NT2/D1 (cell line): ENCODE data around the gene CAMK1D.
"Not testable (repeated sequence)": the region's sequence is repeated elsewhere in the genome, so short reads cannot be mapped to it uniquely, and the experiment has no call there.

Source experiments
- DNase-seq: peaks from one replicate; pipeline ENCODE4 v3.0.0-alpha.2; 2011; ENCODE audit warnings: low read depth, low spot score
- H3K27me3 ChIP-seq: 2 replicates; pipeline ENCODE4 v1.6.0; 2011; ENCODE audit warnings: mild to moderate bottlenecking; ENCODE audit not compliant: insufficient read length, insufficient read depth
- H3K36me3 ChIP-seq: 2 replicates; pipeline ENCODE4 v1.6.1; 2011; ENCODE audit warnings: mild to moderate bottlenecking, low read length, mixed read lengths; ENCODE audit not compliant: insufficient read depth, insufficient read length
- H3K4me1 ChIP-seq: 2 replicates; pipeline ENCODE4 v1.5.1; 2011; ENCODE audit not compliant: insufficient read depth, insufficient read length
- H3K4me3 ChIP-seq: 2 replicates; pipeline ENCODE4 v1.5.1; 2011; ENCODE audit warnings: low read depth; ENCODE audit not compliant: insufficient read length
- H3K9ac ChIP-seq: 2 replicates; pipeline ENCODE4 v1.6.0; 2011; ENCODE audit warnings: low read depth; ENCODE audit not compliant: insufficient read length
- H3K9me3 ChIP-seq: 2 replicates; pipeline ENCODE4 v1.5.1; 2011; ENCODE audit warnings: mild to moderate bottlenecking, low read length; ENCODE audit not compliant: insufficient read depth
- SUZ12 ChIP-seq: IDR thresholded peaks from 2 replicates; pipeline ENCODE4 v1.6.1; 2011; ENCODE audit not compliant: insufficient read length, insufficient read depth; ENCODE audit errors: extremely low read depth
- YY1 ChIP-seq: IDR thresholded peaks from 2 replicates; pipeline ENCODE4 v1.6.1; 2011; ENCODE audit not compliant: insufficient read length, insufficient read depth
- ZNF274 ChIP-seq: IDR thresholded peaks from 2 replicates; pipeline ENCODE4 v1.6.1; 2011; ENCODE audit warnings: mild to moderate bottlenecking, low read depth, low read length

The CAMK1D gene

GRCh38 chr10:12733271-12733670, 383.9 kb downstream of the CAMK1D start:
- Histone ChIP-seq H3K27me3 (no peaks in the 10 kb centered on the region), H3K4me3 (no peak overlapping the region), H3K36me3 (no peaks in the 10 kb centered on the region), H3K4me1 (no peaks in the 10 kb centered on the region), H3K9me3 (no peaks in the 10 kb centered on the region), H3K9ac (no peak overlapping the region)
- TF ChIP-seq ZNF274 (no peak), YY1 (no peak)
- DNase-seq: no peak

GRCh38 chr10:12735843-12736462, 386.6 kb downstream of the CAMK1D start:
- no peak overlapping the region for H3K9ac ChIP-seq
- no peaks in the 10 kb centered on the region for H3K4me1 ChIP-seq
- no peaks in the 10 kb centered on the region for H3K36me3 ChIP-seq
- H3K4me3 ChIP-seq: no peak overlapping the region
- no peak for DNase-seq
- no peaks in the 10 kb centered on the region for H3K9me3 ChIP-seq
- no peaks in the 10 kb centered on the region for H3K27me3 ChIP-seq
- TF ChIP-seq YY1 (no peak), ZNF274 (no peak), SUZ12 (no peak)

- H3K4me3 ChIP-seq: no peak overlapping the region
- no peaks in the 10 kb centered on the region for H3K4me1 ChIP-seq
- no peaks in the 10 kb centered on the region for H3K36me3 ChIP-seq
- DNase-seq: no peak
- H3K9me3 ChIP-seq: no peaks in the 10 kb centered on the region
- H3K27me3 ChIP-seq: no peaks in the 10 kb centered on the region
- no peak overlapping the region for H3K9ac ChIP-seq
- no peak for TF ChIP-seq YY1
- TF ChIP-seq ZNF274: no peak
- TF ChIP-seq SUZ12: no peak
Observed at GRCh38 chr10:12740813-12741212, 391.5 kb downstream of the CAMK1D start.

- Histone ChIP-seq H3K27me3 (no peaks in the 10 kb centered on the region), H3K9ac (no peak overlapping the region), H3K36me3 (no peaks in the 10 kb centered on the region), H3K9me3 (no peaks in the 10 kb centered on the region), H3K4me3 (no peak overlapping the region), H3K4me1 (no peaks in the 10 kb centered on the region)
- DNase-seq: no peak
- TF ChIP-seq ZNF274 (no peak), YY1 (no peak), SUZ12 (no peak)
Observed at GRCh38 chr10:12741360-12741804, 392.0 kb downstream of the CAMK1D start.

DNA sequence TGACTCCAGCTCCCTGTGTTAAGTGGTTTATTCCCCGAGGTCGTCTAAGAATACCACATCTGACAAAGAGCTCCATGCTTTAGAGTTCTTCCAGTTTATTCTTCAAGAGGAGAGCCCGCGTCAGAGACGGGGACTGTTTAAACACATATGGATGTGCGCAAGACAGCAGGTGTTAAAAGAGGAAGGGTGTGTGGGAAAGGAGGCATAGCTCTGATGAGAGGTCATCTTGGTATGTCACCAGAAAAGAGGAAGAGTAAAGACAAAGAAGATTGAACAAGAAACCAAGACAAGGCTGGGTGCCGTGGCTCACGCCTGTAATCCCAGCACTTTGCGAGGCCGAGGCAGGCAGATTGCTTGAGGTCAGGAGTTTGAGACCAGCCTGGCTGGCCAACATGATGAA, 393.4 kb downstream of the CAMK1D start:
- no peak overlapping the region for H3K9ac ChIP-seq
- H3K27me3 ChIP-seq: no peaks in the 10 kb centered on the region
- H3K4me3 ChIP-seq: no peak overlapping the region
- H3K4me1 ChIP-seq: no peaks in the 10 kb centered on the region
- no peak for TF ChIP-seq ZNF274
- TF ChIP-seq YY1: no peak
- no peak for TF ChIP-seq SUZ12
- no peak for DNase-seq
- H3K9me3 ChIP-seq: no peaks in the 10 kb centered on the region
- no peaks in the 10 kb centered on the region for H3K36me3 ChIP-seq

GRCh38 chr10:12743466-12743865, 394.1 kb downstream of the CAMK1D start:
- not testable (repeated sequence) for H3K9ac ChIP-seq

DNA sequence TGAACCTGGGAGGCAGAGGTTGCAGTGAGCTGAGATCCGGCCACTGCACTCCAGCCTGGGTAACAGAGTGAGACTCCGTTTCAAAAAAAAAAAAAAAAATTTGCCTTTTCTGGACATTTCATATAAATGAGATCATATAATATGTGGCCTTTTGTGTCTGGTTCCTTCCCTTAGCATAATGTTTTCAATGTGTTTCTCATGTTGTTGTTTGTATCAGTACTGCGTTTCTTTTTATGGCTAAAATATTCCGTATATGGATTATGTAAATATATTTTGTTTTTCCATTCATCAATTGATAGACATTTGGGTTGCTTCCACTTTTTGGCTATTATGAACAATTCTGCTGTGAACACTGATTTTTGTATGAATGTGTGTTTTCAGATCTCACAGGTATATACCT, 394.6 kb downstream of the CAMK1D start:
- Histone ChIP-seq H3K4me1 (no peaks in the 10 kb centered on the region), H3K9me3 (no peaks in the 10 kb centered on the region), H3K4me3 (no peak overlapping the region), H3K27me3 (no peaks in the 10 kb centered on the region), H3K36me3 (no peaks in the 10 kb centered on the region), H3K9ac (no peak overlapping the region)
- DNase-seq: no peak
- TF ChIP-seq ZNF274: no peak
- no peak for TF ChIP-seq YY1

More at GRCh38 chr10:12743466-12743865, 394.1 kb downstream of the CAMK1D start:
- H3K36me3 ChIP-seq, H3K27me3 ChIP-seq, H3K9me3 ChIP-seq, DNase-seq, H3K4me1 ChIP-seq, H3K4me3 ChIP-seq: not testable (repeated sequence)

DNA sequence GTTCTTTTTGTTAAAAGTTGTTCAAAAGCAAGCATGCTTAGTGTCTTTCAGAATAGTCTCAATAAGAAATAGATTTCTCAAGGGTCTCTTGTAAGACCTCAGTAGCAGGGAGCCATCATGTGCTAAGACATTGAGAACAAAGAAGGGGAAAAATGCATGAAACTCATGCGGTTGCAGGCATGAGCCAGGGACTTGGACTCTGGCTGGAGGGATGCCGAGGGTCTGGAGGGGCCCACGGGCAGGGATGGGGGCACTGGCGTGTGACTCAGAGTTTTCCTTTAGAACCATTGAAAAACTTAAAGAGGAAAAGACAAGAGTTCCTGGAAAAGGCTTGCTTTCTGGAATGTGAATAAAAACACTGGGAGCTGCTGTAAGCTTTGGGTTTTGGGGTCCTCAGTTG, 398.8 kb downstream of the CAMK1D start:
- Histone ChIP-seq H3K27me3 (no peaks in the 10 kb centered on the region), H3K9me3 (no peaks in the 10 kb centered on the region), H3K36me3 (no peaks in the 10 kb centered on the region), H3K9ac (no peak overlapping the region), H3K4me3 (no peak overlapping the region), H3K4me1 (peaks cover 2% of the 10 kb centered on the region)
- no peak for TF ChIP-seq YY1
- no peak for TF ChIP-seq SUZ12
- no peak for TF ChIP-seq ZNF274
- DNase-seq: no peak
